Measurements from ENCODE around the gene GASK1A. TPM values are rescaled to one million over a fixed set of nuclear protein-coding genes. Genes with fewer than 3 reads are reported as not detected.

GASK1A gene
- total RNA-seq, 1 experiment from 2014 or later, result not detected

- Histone ChIP-seq H3K9me2 (ENCODE audit: insufficient read depth) (no peaks in the 10 kb centered on the region; the same call in 1 of the 2 replicates), H3K4me3 (no peak overlapping the region), H3K4me2 (no peak overlapping the region), H3K9me3 (ENCODE audit: insufficient read depth, low read depth) (no peaks in the 10 kb centered on the region), H4K20me1 (ENCODE audit: insufficient read depth) (no peaks in the 10 kb centered on the region), H2AFZ (no peak overlapping the region), H3K36me3 (ENCODE audit: low read depth) (no peaks in the 10 kb centered on the region), H3F3A (ENCODE audit: insufficient read depth, low read depth) (no peaks in the 10 kb centered on the region), H3K79me2 (ENCODE audit: low read depth) (no peaks in the 10 kb centered on the region), H3K27ac (no peak overlapping the region), H3K27me3 (ENCODE audit: insufficient read depth, low read depth) (no peaks in the 10 kb centered on the region), H3K4me1 (replicated peaks; ENCODE audit: insufficient read depth) (no peaks in the 10 kb centered on the region)
- no peak for DNase-seq
- POLR2A ChIA-PET (ENCODE audit: unreplicated experiment), result no interaction called here
- CTCF ChIA-PET, result no interaction called here
- intact Hi-C loops (cut with micrococcal nuclease; ENCODE audit: unreplicated experiment), result no loop called here
- BruUV-seq (replicated peaks), result no TSS peak
- TF ChIP-seq EZH2 (IDR thresholded peaks at IDR 0.05; ENCODE audit: low read depth), result no peak
- TF ChIP-seq, protein P1, sequence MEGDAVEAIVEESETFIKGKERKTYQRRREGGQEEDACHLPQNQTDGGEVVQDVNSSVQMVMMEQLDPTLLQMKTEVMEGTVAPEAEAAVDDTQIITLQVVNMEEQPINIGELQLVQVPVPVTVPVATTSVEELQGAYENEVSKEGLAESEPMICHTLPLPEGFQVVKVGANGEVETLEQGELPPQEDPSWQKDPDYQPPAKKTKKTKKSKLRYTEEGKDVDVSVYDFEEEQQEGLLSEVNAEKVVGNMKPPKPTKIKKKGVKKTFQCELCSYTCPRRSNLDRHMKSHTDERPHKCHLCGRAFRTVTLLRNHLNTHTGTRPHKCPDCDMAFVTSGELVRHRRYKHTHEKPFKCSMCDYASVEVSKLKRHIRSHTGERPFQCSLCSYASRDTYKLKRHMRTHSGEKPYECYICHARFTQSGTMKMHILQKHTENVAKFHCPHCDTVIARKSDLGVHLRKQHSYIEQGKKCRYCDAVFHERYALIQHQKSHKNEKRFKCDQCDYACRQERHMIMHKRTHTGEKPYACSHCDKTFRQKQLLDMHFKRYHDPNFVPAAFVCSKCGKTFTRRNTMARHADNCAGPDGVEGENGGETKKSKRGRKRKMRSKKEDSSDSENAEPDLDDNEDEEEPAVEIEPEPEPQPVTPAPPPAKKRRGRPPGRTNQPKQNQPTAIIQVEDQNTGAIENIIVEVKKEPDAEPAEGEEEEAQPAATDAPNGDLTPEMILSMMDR (conservative IDR thresholded peaks at IDR 0.05), result no peak
Measured at GRCh38 chr3:43034911-43035310, 55.8 kb downstream of the GASK1A start.

DNA sequence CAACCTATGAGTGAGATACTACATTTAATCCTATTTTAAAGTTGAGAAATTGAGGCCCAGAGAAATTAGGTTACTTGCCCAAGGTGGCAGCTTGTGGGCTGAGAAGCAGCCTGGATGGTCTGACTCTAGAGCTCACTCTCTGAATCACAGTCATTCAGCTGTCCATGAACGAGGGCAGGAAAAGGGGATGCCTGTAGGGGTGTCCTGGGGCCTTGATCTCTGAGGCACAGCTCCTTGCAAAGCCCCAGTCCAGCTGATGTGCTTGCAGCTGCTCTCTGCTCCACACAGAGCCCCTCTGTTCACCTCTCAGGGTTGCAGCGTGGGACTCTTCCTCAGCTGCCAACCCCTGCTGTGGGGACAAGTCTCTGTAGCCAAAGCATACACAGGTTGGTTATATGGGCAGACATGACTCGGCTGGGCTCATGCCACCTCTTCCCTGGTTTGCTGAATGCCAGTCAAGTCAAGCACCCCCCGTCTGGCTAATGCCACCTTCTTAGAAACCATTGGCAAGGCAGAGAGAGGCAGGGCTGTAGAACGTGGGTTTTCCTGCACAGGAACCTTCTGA lies 56.8 kb downstream of the GASK1A start:
- Histone ChIP-seq H3K9me3 (ENCODE audit: insufficient read depth, low read depth) (no peaks in the 10 kb centered on the region), H2AFZ (no peak overlapping the region), H3K36me3 (ENCODE audit: low read depth) (no peaks in the 10 kb centered on the region), H3K27ac (no peak overlapping the region), H3K4me2 (no peak overlapping the region), H3K27me3 (ENCODE audit: insufficient read depth, low read depth) (no peaks in the 10 kb centered on the region), H4K20me1 (ENCODE audit: insufficient read depth) (no peaks in the 10 kb centered on the region), H3K79me2 (ENCODE audit: low read depth) (no peaks in the 10 kb centered on the region), H3K9me2 (ENCODE audit: insufficient read depth) (no peaks in the 10 kb centered on the region; the same call in 1 of the 2 replicates), H3K4me3 (no peak overlapping the region), H3F3A (ENCODE audit: insufficient read depth, low read depth) (no peaks in the 10 kb centered on the region), H3K4me1 (replicated peaks; ENCODE audit: insufficient read depth) (no peaks in the 10 kb centered on the region)
- intact Hi-C loops (cut with micrococcal nuclease; ENCODE audit: unreplicated experiment), result no loop called here
- DNase-seq, result no peak
- no peak for TF ChIP-seq EZH2 (IDR thresholded peaks at IDR 0.05; ENCODE audit: low read depth)
- TF ChIP-seq, protein P1 (conservative IDR thresholded peaks at IDR 0.05), result no peak
- ChIA-PET POLR2A (ENCODE audit: unreplicated experiment) (interaction anchor here (0.6 kb wide), 1 partner anchor 12 kb away, joined by 8 read pairs; no protein-coding TSS in a partner anchor), CTCF (no interaction called here)
- no TSS peak for BruUV-seq (replicated peaks)

GRCh38 chr3:43036621-43037423 lies 57.7 kb downstream of the GASK1A start:
- CTCF ChIA-PET, result no interaction called here
- Histone ChIP-seq H3K4me1 (replicated peaks; ENCODE audit: insufficient read depth) (no peaks in the 10 kb centered on the region), H3F3A (ENCODE audit: insufficient read depth, low read depth) (no peaks in the 10 kb centered on the region), H3K9me3 (ENCODE audit: insufficient read depth, low read depth) (no peaks in the 10 kb centered on the region), H3K27ac (no peak overlapping the region), H3K27me3 (ENCODE audit: insufficient read depth, low read depth) (no peaks in the 10 kb centered on the region), H3K9me2 (ENCODE audit: insufficient read depth) (no peaks in the 10 kb centered on the region; the same call in 1 of the 2 replicates), H4K20me1 (ENCODE audit: insufficient read depth) (no peaks in the 10 kb centered on the region), H2AFZ (no peak overlapping the region), H3K36me3 (ENCODE audit: low read depth) (no peaks in the 10 kb centered on the region), H3K4me2 (no peak overlapping the region), H3K79me2 (ENCODE audit: low read depth) (no peaks in the 10 kb centered on the region), H3K4me3 (no peak overlapping the region)
- POLR2A ChIA-PET (ENCODE audit: unreplicated experiment), result interaction anchor here (0.6 kb wide), 1 partner anchor 13 kb away, joined by 8 read pairs; no protein-coding TSS in a partner anchor
- TF ChIP-seq, protein P1 (conservative IDR thresholded peaks at IDR 0.05), result no peak
- TF ChIP-seq EZH2 (IDR thresholded peaks at IDR 0.05; ENCODE audit: low read depth), result no peak
- no peak for DNase-seq
- intact Hi-C loops (cut with micrococcal nuclease; ENCODE audit: unreplicated experiment), result no loop called here
- BruUV-seq (replicated peaks), result no TSS peak

All from PC-9 (cell line).